ENCODE data around the gene ZDBF2.
"Not testable (repeated sequence)": the region's sequence is repeated elsewhere in the genome, so short reads cannot be mapped to it uniquely, and the experiment has no call there.

ZDBF2 gene

GRCh38 chr2:206323486-206323885 lies 49.0 kb downstream of the ZDBF2 start:
- no peak for DNase-seq (ENCODE audit: low read depth)

- DNase-seq (ENCODE audit: low read depth) = no peak
These were observed 50.4 kb downstream of the ZDBF2 start for GRCh38 chr2:206324869-206325268.

- no peak for DNase-seq (ENCODE audit: low read depth)
These were observed 54.5 kb downstream of the ZDBF2 start for GRCh38 chr2:206328974-206329373.

GRCh38 chr2:206336861-206337260 lies 62.4 kb downstream of the ZDBF2 start:
- DNase-seq (ENCODE audit: low read depth) = no peak

GRCh38 chr2:206337956-206338355 lies 63.5 kb downstream of the ZDBF2 start:
- DNase-seq (ENCODE audit: low read depth) = no peak

- no peak for DNase-seq (ENCODE audit: low read depth)
These were observed 66.9 kb downstream of the ZDBF2 start for GRCh38 chr2:206341396-206341795.

- DNase-seq (ENCODE audit: low read depth) = no peak
These were observed 68.7 kb downstream of the ZDBF2 start for GRCh38 chr2:206343144-206343543.

GRCh38 chr2:206343816-206344215 lies 69.4 kb downstream of the ZDBF2 start:
- no peak for DNase-seq (ENCODE audit: low read depth)

- no peak for DNase-seq (ENCODE audit: low read depth)
These were observed 71.1 kb downstream of the ZDBF2 start for GRCh38 chr2:206345606-206346005.

- no peak for DNase-seq (ENCODE audit: low read depth)
These were observed 74.9 kb downstream of the ZDBF2 start for GRCh38 chr2:206349375-206349774.

GRCh38 chr2:206352571-206352970 lies 78.1 kb downstream of the ZDBF2 start:
- no peak for DNase-seq (ENCODE audit: low read depth)

GRCh38 chr2:206353685-206354084 lies 79.2 kb downstream of the ZDBF2 start:
- no peak for DNase-seq (ENCODE audit: low read depth)

- DNase-seq (ENCODE audit: low read depth) = no peak
These were observed 79.7 kb downstream of the ZDBF2 start for GRCh38 chr2:206354129-206354528.

- not testable (repeated sequence) for DNase-seq (ENCODE audit: low read depth)
These were observed 82.4 kb downstream of the ZDBF2 start for GRCh38 chr2:206356840-206357239.

- not testable (repeated sequence) for DNase-seq (ENCODE audit: low read depth)
These were observed 86.4 kb downstream of the ZDBF2 start for GRCh38 chr2:206360840-206361239.

- DNase-seq (ENCODE audit: low read depth) = no peak
These were observed 87.1 kb downstream of the ZDBF2 start for GRCh38 chr2:206361407-206362045.
